KMS-11 (cell line): ENCODE measurements around the gene ANKRD6.

Experiments used
- H2AFZ ChIP-seq: fragments of 200-600 bp; sonication (generic); 2 replicates; pipeline ENCODE4 v1.6.1; 2016; ENCODE audit warnings: antibody characterized with exemption, mixed run types, low read depth
- H3K27ac ChIP-seq: fragments of 200-600 bp; sonication (generic); 2 replicates; pipeline ENCODE4 v1.6.1; 2016; ENCODE audit warnings: mild to moderate bottlenecking, mixed run types
- H3K27me3 ChIP-seq: fragments of 200-600 bp; sonication (generic); 2 replicates; pipeline ENCODE4 v1.6.1; 2017; ENCODE audit warnings: mild to moderate bottlenecking, low read depth, mixed run types, moderate library complexity; ENCODE audit not compliant: insufficient read depth
- H3K36me3 ChIP-seq: fragments of 200-600 bp; sonication (generic); 2 replicates; pipeline ENCODE4 v1.6.1; 2017; ENCODE audit warnings: mild to moderate bottlenecking, mixed run types; ENCODE audit not compliant: insufficient read depth
- H3K4me1 ChIP-seq: fragments of 200-600 bp; sonication (generic); 2 replicates; pipeline ENCODE4 v1.6.1; 2016; ENCODE audit warnings: mild to moderate bottlenecking, low read depth, mixed run types; ENCODE audit not compliant: poor library complexity, severe bottlenecking
- H3K4me2 ChIP-seq: fragments of 200-600 bp; sonication (generic); 2 replicates; pipeline ENCODE4 v1.7.0; 2016; ENCODE audit warnings: mild to moderate bottlenecking, mixed run types
- H3K4me3 ChIP-seq: fragments of 200-600 bp; sonication (generic); IDR thresholded peaks from 2 replicates; pipeline ENCODE4 v1.6.1; 2017; ENCODE audit warnings: low read depth, low read length, mixed read lengths; ENCODE audit not compliant: insufficient read depth
- H3K79me2 ChIP-seq: fragments of 200-600 bp; sonication (generic); 2 replicates; pipeline ENCODE4 v1.6.1; 2016; ENCODE audit warnings: low read depth, mixed run types; ENCODE audit not compliant: insufficient read depth
- H3K9ac ChIP-seq: fragments of 200-600 bp; sonication (generic); 2 replicates; pipeline ENCODE4 v1.6.1; 2016; ENCODE audit warnings: mild to moderate bottlenecking, mixed run types
- H4K20me1 ChIP-seq: fragments of 200-600 bp; sonication (generic); 2 replicates; pipeline ENCODE4 v1.6.1; 2016; ENCODE audit warnings: mild to moderate bottlenecking, mixed run types; ENCODE audit not compliant: insufficient read depth
- CTCF ChIP-seq: fragments of 200-600 bp; sonication (generic); conservative IDR thresholded peaks from 2 replicates; pipeline ENCODE4 v1.6.1; 2017; ENCODE audit warnings: low read depth, mild to moderate bottlenecking, antibody characterized with exemption, low read length, moderate library complexity, mixed read lengths

Gene ANKRD6

DNA sequence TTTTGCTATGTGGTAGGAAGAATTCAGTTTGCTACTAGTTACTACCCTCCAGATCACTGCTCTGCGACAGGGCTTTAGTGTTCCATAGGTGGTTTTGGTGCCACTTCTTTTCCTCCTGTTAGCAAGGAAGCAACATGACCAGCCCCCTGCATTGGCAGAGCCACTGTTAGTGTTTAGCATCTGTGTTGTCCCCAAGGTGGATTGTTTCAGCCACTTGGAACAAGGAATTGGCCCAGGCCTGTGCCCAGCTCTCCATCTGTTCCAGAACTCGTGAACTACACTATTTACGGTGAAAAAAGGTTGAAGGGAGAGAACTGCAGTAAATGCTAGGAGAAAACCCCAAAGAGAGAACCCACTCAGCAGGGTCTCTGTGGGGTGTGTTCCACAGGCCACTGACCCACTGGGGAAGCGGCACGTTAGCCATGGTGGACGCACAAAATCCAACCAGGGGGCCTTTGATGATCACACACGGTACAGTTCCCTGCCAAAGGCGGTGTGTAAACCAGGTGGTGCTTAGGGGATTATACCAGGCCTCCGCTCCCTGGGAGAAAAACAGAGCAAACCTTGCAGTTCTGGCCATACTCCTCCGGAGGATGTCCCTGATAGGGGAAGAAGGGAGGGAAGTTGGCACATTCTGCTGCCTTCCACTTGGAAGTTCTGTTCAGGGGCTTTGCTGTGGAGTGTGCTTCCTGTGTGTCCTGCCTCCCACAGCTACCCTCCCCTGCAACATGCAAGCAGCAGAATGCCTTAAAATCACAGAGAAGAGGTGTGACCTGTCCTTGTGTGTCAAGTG lies 133.3 kb downstream of the ANKRD6 start:
- Histone ChIP-seq H3K9ac (no peak overlapping the region), H3K4me3 (no peak overlapping the region), H3K79me2 (no peaks in the 10 kb centered on the region), H3K27ac (no peak overlapping the region), H2AFZ (no peak overlapping the region), H4K20me1 (no peaks in the 10 kb centered on the region), H3K27me3 (no peaks in the 10 kb centered on the region), H3K36me3 (no peaks in the 10 kb centered on the region), H3K4me1 (no peaks in the 10 kb centered on the region), H3K4me2 (no peak overlapping the region)
- TF ChIP-seq CTCF = no peak

DNA sequence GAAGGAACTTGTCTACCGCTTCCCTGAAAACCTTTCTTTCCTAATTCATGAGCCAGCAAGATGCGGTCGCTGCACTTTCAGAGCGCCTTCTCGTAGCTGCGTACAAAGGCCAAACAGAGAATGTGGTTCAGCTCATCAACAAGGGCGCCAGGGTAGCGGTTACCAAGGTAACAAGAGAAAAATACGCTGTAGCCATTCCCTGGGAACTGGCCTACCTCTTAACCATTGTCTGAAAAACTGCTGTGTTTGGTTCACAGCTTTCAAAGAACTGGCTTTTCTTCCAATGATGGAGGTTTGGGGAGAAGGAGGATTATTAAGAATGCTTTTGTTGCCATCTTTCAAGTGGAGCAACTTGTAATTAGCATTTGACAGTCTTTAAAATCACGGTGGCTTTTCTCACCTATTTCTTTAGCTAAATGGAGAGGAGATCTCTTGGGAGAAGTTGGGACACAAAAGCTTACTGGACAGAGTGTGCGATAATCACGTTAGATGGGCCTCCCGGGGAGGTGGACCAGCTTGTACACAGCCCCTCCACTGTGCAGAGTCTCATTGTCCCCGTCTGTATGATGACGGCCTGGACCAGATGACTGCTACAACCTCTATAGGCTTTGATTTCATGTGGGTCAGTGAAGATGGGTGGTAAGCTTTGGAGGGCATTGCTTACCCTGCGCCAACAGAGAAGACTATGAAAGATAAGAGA lies 134.1 kb downstream of the ANKRD6 start:
- Histone ChIP-seq H3K4me1 (no peaks in the 10 kb centered on the region), H3K27ac (no peak overlapping the region), H3K36me3 (no peaks in the 10 kb centered on the region), H3K4me2 (no peak overlapping the region), H3K9ac (no peak overlapping the region), H4K20me1 (no peaks in the 10 kb centered on the region), H2AFZ (no peak overlapping the region), H3K27me3 (no peaks in the 10 kb centered on the region), H3K4me3 (no peak overlapping the region), H3K79me2 (no peaks in the 10 kb centered on the region)
- TF ChIP-seq CTCF = no peak

DNA sequence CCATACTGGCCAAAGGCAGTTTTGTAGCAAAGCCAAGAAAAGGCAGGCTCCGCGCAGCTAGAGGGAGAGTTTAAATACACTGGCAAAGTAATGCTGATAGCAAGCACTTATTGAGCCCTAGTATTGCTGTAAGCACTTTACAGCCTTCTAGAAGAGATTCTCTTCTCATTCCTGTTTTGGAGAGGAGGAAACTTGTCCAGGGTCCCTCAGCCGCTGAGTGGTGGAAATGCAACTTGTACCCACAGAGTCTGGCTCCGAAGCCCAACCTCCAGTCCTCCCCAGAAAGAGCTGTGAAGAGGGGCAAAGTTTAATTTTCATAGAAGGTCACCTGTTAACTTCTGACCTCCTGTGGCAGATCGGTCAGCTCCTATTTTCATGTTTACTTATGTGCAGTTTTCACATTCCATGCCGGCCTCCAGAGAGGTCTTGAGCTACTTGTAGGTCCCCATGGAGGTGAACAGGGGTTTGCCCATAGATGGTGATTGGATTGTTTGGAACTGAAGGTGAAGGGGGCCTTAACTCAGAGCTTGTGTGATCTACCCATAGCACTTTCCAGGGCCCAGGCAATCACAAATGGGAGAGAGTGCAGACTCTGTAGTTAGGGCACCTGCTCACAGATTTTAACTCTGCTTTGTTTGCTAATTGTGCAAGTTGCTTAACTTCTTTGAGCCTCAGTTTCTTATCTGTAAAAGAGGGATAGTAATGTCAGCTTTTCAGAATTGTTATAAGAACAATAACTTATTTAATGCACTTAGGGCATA lies 134.9 kb downstream of the ANKRD6 start:
- H3K4me3 ChIP-seq = no peak overlapping the region
- H3K4me1 ChIP-seq = no peaks in the 10 kb centered on the region
- H3K9ac ChIP-seq = no peak overlapping the region
- H3K27me3 ChIP-seq = no peaks in the 10 kb centered on the region
- no peak overlapping the region for H3K27ac ChIP-seq
- no peaks in the 10 kb centered on the region for H4K20me1 ChIP-seq
- TF ChIP-seq CTCF = no peak
- no peak overlapping the region for H2AFZ ChIP-seq
- no peaks in the 10 kb centered on the region for H3K36me3 ChIP-seq
- no peaks in the 10 kb centered on the region for H3K79me2 ChIP-seq
- no peak overlapping the region for H3K4me2 ChIP-seq

DNA sequence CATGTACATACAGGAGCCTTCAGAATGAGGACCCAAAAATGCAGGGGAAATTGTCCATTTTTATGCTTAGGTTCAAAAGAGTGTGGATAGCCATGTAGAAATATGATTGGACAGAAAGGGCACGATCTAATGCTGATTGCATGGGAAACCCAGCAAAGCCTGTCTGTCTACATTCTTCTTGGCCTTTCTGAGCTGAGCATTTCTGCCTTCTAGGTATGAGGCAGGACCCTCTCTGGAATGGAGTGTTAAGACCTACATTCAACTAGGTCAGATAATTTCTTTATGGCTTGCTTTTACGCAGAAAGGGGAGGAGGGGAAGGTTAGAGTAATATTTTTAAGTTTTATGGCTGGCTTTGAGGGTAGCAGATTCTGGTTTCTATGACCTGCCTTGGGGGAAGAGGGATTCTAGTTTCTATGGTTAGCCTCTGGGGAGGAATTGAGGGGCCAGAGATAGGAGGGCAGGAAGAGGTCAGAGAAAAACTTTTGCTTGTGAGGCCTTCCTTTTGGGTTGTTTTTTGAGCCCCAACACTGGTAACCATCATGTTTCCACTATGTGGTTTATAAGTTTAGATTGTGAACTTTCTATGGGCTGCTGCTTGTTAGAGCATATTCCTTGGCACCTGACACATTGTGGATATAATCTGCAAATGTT lies 142.1 kb downstream of the ANKRD6 start:
- Histone ChIP-seq H3K9ac (no peak overlapping the region), H2AFZ (no peak overlapping the region), H3K4me1 (peaks cover 10% of the 10 kb centered on the region), H3K27ac (no peak overlapping the region), H3K79me2 (no peaks in the 10 kb centered on the region), H3K27me3 (no peaks in the 10 kb centered on the region), H3K4me3 (no peak overlapping the region), H3K36me3 (no peaks in the 10 kb centered on the region), H3K4me2 (no peak overlapping the region), H4K20me1 (no peaks in the 10 kb centered on the region)
- no peak for TF ChIP-seq CTCF
